Measurements from ENCODE around the gene DBX2.
A peak's percentile ranks its signal among the peaks of the same experiment; 100 is the strongest.
"Not testable (repeated sequence)": the region's sequence is repeated elsewhere in the genome, so short reads cannot be mapped to it uniquely, and the experiment has no call there.

DBX2 gene

DNA sequence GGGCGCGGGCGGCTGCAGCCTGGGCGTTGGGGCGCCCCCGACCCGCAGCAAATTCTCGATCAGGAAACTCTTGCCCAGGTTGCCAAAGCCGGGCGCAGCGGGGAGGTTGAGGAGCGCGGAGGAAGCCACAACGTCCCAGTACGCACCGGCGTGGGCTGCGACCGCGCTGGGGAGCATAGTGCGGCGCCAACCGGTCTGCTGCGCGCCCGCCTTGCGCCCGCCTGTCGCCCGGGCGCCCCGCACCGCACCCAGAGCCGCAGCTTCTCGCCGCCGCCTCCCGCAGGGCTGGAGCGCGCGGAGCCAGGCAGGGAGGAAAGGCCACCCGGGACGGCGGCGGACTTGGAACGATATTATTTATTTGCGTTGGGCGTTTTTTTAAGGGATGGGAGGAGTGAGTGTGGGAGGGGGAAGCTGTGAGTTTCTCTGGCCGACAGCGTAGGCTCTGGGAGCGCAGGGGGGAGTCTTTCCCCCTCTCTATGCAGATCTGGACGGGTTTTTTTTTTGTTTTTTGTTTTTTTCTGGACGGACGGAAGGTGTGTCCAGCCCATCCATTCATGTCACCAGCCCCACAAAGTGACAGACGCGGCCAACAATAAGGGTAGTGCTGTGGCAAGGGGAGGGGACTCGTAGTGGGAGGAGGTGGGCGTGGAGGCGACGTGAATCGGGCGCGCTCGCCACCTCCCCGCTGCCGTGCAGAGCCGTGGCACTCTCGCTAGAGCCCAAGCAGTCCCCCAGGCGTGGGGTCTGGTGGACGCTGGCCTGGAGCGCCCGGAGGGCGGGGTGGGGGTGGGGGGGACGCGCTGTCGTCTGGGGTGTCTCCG is at the start of gene DBX2:
TSS of gene DBX2 (minus strand) at position 349 of the 821 bp plus-strand sequence. CDS start at position 177, 172 bp downstream.
- DNase-seq = peak in 2 of 3 experiments; percentile 61 to 78

DNA sequence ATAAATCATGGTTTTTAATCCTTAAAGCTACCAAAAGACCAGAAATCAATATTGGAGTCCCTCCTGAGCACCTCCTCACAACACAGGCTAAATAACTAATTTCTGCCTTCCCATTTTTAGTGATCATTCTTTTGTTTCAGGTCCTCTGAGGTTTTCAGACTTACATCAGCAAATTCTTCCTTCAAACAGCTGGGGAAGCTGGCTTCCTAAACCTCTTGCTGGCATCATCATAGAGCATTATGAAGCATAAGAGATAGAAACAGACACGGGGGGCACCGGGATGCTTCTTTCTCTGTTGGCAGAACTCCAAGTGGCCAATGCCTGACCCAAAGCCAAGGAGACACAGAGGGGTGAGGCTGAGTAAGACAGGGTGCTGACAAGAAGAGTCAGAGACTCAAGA is 47.9 kb upstream of the DBX2 start:
- DNase-seq = peak in 1 of 3 experiments; percentile 45

DNA sequence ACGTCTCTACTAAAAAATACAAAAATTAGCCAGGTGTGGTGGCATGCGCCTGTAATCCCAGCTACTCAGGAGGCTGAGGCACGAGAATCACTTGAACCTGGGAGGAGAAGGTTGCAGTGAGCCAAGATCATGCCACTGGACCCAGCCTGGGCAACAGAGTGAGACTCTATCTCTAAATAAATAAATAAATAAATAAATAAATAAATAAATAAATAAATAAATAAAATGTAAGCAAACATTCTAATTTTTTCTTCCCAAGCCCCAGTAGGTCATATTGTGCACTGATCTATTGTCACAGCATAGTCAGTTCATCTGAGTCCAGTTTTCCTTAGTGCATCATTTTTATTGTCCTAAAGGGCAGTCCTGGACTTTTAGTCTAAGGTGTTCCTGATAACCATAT is 44.5 kb upstream of the DBX2 start:
- DNase-seq = not testable (repeated sequence)

DNA sequence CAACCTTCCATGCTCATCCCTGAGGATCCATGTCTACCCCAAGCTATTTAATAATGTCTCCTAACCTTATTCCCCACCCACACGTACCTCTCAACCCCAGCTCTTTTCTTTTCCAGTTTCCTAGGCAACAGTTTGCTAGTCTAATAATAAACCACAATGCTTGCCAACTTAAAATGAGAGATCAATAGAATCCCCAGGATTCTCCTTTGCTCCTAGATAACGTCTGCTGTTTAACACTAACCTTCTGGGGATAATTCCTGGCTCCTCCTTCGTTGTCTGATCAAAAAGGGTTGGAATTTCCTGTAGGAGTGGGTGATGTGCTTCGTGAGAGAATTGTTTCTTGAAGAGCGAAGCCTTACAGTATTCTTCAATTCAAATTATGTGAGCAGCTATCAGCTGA is 42.2 kb upstream of the DBX2 start:
- no peak for DNase-seq

DNA sequence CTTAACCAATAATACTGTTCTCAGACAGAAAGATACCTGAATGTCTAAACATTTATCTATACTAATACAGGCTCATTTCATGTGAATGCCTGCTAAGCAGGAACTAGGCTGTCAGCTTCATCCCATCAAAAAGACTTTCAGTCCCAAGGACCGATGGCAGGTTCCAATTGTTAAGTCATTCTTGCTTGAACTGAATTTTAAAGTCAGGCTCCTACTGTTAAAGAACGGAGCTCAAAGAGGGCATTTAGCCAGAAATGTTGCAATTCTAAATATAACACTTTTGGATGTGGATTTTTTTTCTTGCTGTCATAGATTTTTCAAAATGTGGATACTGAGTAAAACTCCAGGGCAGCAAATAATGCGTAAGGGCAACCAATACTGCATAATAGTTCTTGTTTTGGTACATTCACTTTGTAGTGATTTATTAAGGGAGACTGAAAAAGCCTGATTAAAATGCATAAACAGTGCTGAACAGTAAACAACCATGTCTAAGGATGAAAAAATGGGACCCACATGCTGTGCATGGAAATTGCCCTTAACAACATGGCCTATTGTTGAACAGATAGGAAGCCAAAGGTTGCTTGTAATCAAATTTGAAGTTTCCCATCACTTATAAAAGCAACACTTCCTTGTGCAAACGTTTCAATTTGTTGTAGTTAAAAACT is 38.6 kb upstream of the DBX2 start:
- peak in 1 of 3 experiments; percentile 23 for DNase-seq

DNA sequence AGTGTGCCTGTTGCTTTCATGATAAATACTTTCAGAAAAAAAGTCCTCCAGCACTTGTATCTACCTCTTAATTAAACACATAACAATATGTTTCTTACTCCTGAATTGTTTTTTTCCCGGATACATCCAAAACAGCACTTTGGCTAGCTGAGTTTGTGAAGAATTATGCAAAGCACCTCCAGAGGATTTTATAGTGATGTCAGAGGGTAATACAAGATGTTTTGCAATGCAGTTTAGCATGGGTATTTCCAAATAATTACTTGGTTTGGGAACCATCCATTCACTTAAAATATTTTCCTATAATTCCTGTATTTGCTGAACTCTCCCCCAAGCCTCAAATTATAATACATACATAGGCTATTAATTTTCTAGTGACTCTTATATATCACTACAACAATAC is 37.7 kb upstream of the DBX2 start:
- DNase-seq = no peak

DNA sequence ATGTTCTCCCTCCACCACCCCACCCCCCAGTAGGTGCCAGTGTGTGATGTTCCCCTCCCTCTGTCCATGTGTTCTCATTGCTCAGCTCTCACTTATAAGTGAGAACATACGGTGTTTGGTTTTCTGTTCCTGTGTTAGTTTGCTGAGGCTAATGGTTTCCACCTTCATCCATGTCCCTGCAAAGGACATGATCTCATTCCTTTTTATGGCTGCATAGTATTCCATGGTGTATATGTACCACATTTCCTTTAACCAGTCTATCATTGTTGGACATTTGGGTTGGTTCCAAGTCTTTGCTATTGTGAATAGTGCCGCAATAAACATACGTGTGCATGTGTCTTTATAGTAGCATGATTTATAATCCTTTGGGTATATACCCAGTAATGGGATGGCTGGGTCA is 33.3 kb upstream of the DBX2 start:
- not testable (repeated sequence) for DNase-seq

DNA sequence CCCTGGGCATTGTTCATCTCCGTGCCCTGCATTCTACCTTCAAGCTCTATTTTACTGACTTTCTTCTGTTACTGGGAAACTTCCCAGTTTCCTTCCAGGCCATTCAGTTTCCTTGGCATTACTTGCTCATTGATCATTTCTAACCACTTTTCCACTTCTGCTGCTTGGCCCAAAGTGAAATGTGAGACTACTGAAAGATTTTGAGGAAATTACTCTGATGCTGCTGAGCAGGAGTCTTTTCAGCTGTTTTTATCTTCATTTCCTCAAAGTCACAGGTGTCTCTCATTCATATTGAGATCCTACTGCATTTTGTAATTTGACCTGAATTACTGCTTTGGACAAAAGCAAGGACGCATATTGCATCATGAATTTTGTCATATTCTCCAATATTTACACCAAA is 26.4 kb upstream of the DBX2 start:
- DNase-seq = no peak

DNA sequence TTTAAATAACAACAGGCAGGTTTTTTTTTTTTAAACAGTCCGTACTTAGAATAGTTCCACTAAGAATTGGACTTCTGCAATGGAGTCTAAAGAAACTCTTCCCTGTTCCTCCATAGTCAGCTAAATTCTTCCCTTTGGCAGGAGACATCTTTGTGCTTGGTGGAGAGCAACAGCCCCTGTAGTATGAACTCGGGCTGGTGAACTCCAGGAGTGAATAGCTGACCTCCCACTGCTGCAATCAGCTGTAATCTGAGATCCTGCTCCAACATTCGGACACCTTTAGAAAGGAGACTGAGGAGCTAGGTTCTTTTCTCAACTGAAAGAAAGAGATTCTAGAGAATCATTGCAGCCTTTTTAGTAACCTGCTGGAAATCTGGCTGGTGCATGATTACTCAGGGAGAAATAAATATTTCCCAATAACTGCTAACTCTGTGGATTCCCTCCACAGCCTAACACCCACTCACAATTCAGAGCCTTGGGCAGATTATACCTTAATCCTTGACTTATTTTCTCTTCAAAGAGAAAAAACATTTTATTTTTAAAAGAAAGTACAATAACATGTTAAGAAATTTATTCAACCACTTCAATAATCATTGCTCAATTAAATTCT is 25.6 kb upstream of the DBX2 start:
- peak in 1 of 3 experiments; percentile 19 for DNase-seq

DNA sequence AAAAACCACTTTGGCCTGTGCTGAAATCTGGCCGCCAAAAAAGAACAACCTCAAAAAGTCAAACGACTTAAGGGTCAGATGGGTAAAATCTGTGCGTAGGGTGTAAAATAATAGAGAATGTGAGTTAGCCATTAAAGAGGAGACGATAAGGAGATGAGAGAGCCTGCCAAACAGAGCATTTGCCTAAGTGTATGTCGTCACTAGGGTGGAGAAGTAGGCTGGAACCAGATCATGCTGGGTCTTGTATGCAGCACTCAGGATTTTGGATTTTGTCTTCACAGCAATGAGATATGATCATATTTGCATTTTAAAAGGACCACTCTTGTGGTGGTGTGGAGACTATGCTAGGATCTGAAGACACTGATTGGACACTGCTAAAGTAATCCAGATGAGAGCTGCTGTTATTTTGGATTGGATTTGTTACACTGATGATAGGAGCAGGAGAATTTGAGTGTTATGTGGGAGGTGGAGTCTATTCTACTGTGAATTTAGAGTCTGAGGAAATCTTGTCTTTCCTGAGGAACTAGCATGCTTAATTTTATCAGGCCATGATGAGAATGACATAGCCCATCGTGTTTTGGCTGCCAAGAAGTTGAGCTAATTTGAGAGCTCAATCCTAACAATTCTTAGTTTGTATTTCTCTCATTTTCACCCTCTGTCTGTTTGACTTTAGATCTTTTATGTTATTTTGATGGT is 24.8 kb upstream of the DBX2 start:
- no peak for DNase-seq

DNA sequence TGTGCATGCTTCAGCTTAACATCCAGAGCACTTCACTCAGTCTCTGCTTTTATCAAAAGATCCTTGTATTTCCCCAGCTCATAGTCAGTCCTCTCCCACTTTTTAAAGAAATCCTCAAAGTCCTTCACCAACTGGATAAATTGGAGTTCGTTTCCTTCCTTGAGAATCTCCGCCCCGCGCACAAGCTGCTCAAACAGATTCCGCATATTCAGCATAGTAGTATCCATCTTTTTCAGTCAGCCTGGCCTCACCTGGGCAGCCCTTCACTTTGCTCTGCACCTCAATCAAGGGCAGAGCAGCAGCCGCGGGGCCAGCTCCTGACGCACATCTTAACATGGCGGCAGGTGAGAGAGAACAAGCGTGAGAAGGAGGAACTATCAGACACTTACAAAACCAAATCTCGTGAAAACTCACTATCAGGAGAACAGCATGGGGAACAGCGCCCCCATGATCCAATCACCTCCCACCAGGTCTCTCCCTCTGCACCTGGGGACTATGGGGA is 14.3 kb upstream of the DBX2 start:
- DNase-seq = no peak

DNA sequence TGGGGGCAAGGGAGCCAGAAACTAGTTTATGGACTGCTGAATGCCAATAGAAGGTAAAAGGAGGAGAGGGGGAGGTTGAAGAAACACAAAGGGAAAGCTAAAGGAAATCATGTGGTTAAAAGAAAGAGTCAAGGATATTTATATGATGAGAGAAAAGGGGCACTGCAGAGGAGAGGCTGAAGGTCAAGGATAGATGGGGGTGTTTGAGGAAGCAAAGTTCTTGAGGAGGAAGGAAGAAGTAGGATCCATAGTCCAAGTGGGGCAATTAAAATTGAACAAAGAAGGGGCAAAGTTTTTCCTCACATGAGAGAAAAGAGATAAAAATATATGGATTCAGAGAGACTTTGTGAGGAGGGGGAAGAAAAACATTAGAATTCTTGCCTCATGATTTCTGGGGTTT is 10.1 kb upstream of the DBX2 start:
- no peak for DNase-seq

DNA sequence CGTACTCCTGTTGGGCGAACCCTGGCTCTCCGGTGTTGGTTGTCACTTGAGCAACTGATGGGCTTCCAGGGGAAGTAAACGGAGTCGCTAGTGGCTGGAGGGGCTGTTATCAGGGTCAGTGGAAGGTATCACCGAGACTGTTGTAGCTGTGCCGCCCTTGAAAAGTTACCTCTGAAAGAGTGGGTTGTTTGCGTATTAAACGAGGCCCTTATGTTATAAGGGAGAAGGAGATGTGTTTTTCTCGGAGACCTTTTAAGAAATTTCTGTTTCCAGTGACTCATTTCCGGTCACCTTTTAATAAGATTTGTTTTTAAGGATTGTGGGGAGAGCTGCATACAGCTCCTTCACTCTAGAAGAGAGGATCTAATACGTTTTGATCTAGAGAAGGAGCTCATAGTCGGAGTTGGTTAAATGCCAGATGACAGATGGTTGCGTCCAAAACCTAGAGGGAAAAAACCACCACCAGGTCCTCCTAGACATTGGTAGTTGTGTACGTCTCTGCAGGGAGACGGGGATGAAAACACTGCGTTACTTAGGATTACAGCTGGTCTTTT is 750 bp upstream of the DBX2 start:
- peak in 2 of 3 experiments; percentile 43 to 45 for DNase-seq

DNA sequence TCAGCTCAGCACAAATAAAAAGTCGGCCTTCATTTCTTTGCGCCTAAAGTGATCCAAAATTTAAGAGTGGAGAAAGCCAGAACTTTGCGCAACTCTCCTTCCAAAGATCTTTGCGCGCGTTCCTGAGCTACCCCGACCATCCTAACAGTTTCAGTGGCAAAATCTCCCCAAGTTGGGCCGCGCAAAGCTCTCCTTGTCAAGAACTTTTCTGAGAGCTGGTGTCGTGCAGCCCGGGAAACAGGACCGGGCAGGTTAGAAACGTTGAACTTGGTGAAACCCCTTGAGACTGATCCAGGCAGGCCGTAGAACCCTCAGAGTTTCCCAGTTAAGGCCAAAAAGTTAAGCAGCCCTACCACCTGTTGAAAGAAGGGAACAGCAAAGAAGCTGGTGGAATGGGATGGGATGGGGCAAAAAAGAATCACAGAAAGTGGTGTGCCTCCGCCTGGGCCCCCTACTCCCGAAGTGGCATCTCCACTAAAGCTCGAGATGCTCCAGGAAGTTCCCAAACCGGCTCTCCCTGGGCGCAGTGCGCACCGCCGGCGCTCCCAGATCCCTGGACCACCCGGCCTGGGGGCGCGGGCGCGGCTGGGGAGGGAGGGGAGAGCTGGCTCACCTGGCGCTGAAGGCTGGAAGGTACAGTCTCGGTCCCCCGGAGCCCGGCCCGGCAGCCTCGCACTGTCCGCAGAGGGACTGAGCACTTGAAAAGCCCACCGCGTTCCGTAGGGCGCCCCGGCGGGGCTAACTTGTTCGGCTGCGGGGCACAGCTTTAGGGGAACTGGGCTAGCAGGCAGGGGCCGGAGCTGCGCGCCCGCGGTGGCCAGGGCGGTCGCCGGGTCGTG is 768 bp downstream of the DBX2 start:
- no peak for DNase-seq

DNA sequence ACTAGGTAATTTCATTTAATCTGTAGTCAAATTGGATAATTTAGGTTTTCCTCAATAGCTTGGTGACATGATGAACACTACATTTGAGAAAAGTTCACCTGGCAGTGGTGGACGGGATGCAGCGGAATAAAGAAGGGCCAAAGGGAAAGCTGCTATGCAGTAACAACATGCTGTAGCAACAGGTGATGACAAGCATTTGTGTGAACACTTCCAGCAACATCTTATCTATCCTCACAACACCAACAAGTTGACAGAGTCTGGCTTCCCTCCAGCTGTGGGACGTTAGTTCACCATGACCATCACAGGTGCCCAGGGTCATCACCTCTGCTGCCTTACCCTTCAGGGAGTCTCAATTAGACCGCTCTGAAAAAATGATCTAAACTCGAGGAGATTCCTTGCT is 8.3 kb downstream of the DBX2 start:
- DNase-seq = no peak

DNA sequence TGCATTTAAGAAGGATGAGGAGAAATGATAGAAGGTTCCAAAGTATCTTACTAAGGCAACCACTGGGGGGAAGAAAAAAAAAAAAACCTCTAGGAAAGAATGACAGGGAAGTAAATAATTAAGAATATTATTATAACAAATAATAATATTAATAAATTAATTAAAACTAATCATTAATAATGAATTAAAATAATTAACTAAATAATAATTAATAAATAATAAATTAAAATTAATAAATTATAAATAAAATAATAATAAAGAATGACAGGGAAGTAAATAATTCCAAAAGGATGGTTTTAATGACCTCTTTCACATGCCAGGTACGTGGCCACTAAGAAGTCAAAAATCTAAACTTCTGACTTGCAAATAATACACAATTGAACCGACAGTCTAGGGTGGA is 9.9 kb downstream of the DBX2 start:
- no peak for DNase-seq

DNA sequence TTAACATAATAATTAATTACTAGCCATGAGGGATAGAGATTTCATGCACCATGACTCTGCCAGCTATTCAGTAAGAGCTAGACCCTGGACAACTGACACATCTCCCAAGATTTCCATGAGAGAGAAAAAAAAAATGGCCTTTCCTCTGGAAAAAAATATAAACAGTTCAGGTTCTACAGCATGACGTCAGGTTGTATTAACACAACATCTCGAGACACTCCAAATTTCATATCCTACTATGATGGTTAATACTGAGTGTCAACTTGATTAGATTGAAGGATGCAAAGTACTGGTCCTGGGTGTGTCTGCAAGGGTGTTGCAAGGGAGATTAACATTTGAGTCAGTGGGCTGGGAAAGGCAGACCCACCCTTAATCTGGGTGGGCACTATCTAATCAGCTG is 11.1 kb downstream of the DBX2 start:
- DNase-seq = no peak

DNA sequence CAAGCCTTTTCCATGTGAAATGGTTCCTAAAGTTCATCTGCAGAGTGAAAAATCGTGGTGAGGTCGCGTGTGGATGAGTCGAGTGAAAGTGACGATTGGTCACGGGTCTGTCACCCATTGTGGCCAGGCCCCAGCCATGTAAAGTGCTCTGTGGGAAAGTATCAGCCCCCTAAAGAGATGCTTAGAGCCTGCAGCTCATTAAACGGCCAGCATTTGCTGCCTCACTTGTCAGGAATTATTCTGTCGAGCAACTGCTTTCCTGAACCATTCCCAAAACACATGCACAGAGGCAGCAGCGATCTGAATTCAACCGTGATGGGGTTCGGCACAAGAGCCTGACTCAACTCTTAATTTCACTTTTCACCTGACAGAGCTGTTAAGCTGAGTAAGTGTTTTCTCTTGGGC is 16.0 kb downstream of the DBX2 start:
- no peak for DNase-seq

DNA sequence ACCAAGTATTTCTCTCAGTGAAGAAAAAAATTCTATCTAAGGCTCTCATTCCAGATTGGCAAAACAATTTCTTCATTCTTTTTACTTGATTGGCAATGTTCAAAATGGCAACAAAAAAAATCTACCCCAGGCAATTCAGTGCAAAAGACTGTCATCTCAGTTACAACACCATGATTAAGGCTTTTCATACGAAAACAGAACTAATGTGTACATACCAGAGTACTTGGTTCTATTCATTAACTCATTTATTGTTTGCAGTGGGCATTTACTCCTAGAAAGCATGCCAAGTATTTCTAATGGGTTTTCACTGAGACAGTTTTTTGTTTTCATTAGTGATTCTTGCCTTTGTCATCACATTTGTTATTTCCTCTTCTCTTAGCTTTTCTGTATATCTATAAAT is 33.0 kb downstream of the DBX2 start:
- DNase-seq = peak in 1 of 3 experiments; percentile 18

DNA sequence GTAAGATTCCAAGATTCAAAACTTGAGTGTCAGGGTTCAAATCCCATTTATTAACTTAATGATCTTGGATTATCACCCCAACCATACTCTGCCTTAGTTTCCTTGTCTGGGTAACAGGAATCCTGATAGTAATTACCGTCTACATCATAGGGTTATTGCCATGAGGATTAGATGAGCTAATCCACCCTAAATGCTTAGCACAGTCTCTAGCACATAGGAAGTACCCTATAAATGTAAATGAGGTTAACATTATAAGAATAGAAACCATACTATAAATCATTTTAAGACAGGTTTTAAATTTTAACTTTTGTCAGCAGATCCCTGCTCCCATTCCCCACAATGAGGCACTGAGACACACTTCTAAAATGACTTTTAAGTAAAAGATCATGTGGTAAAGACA is 36.5 kb downstream of the DBX2 start:
- DNase-seq = no peak

DNA sequence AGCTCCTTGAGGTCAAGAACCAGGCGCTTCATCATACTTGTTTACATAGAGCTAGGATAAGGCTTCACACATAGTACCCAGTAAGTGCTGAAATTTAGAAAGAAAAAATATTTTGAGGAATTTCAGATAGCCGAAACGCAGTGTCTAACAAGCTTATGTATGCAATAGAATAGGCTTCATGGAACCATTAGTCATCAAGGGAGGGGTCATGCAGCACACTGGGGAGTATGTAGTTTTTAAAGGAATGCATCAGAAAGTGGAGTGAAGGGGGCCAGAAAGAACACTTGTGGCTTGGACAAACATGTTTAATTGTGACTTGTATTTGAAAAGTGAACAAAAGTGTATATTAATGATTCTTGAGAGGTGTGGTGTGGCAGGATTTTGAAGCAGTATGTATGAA is 38.1 kb downstream of the DBX2 start:
- DNase-seq = no peak

DNA sequence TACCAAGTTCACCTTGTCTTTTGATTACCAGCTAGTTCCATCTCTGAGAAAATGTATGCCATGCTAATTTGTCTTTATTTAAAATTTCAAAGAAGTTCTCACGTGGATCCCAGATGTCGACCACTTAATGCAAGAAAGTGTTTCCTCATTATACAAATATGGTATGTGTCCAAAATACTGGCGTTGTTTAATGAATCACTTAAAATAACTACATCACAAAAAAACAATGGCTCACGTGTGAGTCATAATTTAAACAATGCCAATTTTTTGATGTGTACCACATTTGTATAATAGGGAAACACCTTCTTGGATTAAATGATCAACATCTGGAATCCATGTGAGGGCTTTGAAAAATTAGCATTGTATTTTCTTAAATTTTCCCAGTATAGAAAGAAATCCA is 40.8 kb downstream of the DBX2 start:
- DNase-seq = no peak
